Erythroblast (primary cell): ENCODE measurements around the gene WASF2.
A peak's percentile ranks its signal among the peaks of the same experiment; 100 is the strongest.
"Not testable (repeated sequence)": the region's sequence is repeated elsewhere in the genome, so short reads cannot be mapped to it uniquely, and the experiment has no call there.

Source experiments
- DNase-seq, 2 experiments: peaks; one replicate each; lab custom pipeline; 2025; lab: John Stamatoyannopoulos, UW
- GATA1 ChIP-seq: IDR thresholded peaks from 2 replicates; pipeline ENCODE4 v1.6.1; 2011; ENCODE audit warnings: low read depth, mild to moderate bottlenecking, control low read depth, low read length, moderate library complexity
- POLR2A ChIP-seq: IDR thresholded peaks from 2 replicates; pipeline ENCODE4 v1.6.1; 2011; ENCODE audit warnings: mild to moderate bottlenecking, low read length

WASF2 gene

DNA sequence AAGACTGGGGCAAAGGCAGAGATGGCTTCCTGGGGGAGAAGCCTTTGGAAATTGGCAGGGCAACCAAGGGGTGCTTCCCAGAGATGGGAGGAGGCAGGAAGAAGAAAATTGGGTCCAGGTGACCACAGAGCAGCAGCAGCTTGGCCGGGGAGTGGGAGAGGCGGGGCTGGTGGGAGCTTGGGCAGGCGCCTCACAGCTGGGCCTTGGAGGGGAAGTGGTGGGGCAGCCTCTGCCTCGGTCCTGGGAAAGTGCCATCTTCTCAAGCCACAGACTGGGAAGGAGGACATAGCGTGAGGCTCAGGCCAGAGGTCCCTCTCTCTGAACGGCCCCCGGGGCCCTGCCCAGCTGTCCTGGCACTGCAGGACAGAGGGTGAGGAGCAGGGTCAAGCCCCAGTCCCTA, 24.0 kb upstream of the WASF2 start:
- DNase-seq = no peak
- no peak for TF ChIP-seq GATA1
- TF ChIP-seq POLR2A = no peak

DNA sequence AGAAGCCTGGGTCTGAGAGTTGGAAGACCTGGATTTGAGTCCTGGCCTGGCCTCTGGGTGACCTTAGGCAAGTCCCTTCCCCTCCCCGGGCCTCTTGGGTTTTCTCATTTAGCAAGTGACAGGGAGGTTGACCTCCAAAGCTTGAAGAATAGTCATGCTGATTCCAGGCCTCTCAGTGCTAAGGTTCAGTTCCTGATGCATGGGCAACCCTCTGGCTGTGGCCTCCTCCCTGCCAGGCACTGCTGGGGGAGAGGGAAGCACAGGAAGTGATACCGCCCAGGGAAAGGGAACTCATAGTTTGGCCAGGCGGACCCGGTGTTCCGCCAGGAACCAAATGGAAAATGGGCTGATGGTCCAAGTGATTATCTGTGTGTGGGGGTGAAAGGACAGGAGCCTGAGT, 23.6 kb upstream of the WASF2 start:
- no peak for TF ChIP-seq POLR2A
- TF ChIP-seq GATA1 = no peak
- DNase-seq = no peak

DNA sequence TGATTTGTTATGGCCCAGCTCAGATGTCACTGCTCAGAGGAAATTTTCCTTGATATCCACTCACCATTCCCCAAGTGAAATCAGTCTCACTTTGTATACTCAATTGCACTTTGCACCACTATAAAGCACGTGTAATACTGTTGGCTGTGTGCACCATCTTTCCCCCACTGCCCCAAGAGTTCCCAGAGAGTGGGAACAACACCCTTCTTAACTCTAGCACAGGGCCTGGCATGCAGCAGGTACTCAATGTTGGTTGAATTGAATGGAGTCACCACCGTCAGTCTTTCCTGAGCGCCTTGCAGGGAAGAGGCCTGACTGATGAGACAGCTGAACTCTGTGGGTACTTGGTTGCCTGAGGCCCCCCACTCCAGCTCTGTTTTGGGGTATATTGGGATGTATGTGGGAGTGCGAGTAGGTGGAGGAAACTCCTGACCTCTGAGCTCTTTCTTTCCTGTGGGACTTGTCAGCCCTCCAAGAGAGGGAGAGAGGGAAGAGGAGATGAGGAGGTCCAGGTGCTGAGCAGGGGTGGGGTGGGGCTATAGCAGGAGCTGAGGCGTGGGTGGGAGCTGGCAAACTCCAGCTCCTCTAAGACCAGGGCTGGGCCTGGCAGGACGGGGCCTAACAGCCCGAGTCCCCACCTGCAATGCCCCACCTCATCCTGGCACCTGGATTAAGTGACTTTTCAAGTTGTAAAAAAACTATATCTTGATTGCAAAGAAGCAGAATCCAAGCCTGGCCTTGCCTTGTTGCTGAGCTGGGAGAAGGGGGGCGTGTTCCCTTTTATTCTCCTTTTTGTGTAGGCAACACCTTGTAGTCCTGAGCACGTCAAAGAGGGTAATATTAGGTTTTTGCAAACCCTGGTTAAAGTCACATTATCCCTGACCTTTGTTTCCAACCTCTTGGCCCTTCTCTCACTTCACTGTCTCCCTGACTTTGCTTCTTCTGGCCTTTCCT, 19.4 kb upstream of the WASF2 start:
- no peak for TF ChIP-seq POLR2A
- no peak for TF ChIP-seq GATA1
- DNase-seq = no peak

DNA sequence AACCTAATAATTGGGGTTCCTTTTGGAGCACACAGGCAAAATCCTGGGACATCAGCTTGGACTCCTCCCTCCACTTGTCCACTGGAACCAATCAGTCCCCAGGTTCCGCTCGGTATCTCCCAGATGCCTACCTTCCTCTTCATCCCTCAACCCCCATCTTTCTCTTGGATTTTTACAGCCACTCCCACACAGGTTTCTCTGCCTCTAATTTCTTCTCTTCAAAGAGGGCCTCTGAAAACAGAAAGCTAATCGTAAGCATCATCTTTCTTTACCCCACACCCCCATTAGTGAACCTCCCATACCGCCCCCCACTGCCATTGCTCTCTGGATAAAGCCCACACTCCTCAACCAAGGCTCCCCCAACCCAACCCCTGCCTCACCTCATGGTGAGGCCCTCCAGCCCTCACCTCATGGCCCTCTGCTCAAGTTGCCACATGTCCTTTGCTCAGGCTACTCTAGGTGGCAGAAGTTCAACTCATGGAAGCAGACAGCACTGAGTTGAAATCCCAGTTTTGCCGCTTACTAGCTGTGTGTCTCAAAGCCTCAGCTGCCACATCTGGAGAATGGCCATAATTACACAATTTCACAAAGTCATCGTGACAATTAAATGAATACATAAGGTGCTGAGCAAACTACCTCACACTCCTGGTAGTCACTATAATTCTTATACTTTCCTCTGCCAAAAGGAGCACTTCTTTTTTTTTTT, 18.1 kb upstream of the WASF2 start:
- TF ChIP-seq POLR2A (no peak), GATA1 (no peak)
- DNase-seq = peak in 1 of 2 experiments; percentile 21

DNA sequence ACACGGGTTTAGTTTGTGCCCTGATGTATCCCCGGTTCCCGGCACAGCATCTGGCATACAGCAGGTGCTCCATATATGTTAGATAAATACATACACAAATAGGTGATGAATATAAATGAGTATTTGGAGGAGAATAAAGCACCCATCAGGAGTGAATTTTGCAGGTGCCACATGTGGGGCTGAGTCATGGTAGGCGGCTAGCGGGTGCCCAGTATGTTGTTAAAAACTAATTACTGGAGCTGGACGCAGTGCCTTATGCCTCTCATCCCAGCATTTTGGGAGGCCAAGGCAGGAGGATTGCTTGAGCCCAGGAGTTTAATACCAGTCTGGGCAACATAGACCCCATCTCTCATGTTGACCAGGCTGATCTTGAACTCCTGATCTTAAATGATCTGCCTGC, 16.7 kb upstream of the WASF2 start:
- TF ChIP-seq GATA1 (no peak), POLR2A (no peak)
- no peak for DNase-seq

DNA sequence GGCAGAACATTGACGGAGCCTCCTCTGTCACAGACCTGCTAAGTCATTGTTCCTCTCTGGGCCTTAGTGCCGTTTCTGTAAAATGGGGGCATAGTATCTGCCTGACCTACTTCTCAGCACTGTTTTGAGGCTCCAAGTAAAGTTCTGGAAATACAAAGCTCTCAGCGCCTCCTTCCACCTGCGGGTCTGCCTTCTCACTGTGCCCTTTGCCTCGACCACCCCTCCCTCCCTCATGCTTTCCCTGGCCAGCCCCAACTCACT, 15.4 kb upstream of the WASF2 start:
- no peak for DNase-seq
- no peak for TF ChIP-seq POLR2A
- no peak for TF ChIP-seq GATA1

DNA sequence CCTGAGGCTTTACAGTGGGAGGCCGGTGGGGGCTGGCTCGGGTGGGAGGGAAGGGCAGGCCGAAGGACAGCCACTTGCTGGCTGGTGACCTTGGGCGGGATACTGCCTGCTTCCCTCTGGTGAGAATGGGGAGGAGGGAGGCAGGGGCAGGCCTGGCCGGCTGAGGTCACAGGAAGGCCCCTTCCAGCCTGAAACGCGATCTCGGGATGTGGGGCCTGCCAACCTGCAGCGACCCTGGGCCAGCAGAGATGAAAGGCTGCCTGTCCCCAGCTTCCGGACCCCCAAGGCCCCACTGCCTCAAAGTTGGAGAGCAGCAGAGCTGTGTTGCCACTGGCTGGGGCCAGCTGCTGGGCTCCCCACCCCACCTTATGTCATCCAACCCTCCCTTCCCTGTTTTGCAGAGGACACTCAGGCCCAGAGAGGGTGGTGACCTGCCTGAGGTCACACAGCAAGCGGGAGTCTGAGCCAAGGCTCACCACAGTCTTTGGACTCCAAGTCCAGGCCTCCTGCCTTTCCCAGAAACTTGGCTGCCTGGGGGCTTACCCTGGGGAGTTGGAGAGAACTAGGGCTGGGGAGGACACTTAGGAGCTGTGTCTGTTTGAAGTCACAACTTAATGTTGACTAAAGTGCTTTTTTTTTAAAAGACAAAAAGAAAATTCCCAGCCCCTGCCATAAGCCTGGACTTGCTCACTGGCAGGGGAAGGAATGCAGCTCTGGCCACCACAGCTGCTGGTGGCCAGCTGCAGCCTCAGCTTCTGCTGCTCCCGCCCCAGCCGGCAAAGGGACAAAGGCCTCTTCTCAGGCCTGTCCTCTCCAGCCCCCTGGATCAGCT, 14.8 kb upstream of the WASF2 start:
- DNase-seq = no peak
- no peak for TF ChIP-seq GATA1
- TF ChIP-seq POLR2A = no peak

DNA sequence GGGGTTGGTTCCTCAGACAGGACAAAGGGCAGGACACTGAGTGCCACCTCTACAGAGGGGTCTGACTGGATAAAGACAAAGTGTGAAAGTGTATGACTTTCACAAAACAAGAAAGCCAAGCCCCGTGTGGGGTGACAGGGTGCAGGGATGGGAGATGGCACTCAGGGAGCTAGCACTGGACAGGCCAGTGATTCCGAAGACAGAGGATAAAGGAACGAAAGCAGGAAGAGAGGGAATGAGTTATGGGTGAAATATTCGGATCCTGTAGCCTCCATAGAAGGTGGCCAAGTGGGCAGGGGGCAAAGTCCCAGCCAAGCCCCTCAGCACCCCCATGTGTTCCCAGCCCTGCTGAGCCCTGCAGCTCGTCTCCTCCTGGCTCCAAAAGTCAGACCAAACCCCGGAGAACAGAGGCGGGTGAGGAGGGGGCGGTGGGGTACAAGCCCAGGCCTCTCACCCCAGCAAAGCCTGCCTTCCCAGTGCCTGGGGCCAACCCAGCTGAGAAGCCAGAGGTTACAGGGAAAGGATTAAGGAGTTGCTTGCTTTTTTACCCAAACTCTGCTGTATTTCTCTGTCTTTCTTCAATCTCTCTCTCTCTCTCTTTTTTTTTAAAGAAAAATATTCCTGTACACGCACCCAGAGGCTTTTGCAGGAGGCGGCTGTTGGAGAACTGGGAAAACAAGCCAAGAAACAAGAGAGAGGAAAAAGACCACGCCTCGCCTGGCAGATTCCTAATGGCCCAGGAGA, 14.0 kb upstream of the WASF2 start:
- DNase-seq = no peak
- no peak for TF ChIP-seq POLR2A
- no peak for TF ChIP-seq GATA1

DNA sequence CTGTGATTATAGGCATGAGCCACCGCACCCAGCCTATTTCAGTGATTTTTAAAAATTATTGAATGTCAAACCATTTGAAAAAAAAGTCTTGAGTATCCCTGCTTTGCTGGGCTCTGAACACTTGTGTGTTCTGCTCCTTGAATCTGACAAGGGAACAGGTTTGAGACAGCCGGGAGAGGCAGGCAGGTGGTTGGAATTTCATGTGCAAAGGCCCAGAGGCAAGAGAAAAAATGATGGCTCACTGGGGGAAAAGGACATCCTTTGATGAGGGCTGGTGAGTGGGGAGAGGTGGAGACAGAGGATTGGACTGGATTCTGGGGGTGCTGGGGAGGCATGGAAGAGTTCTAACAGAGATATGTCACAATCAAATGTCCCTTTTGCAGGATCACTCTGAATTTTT, 13.1 kb upstream of the WASF2 start:
- no peak for DNase-seq
- no peak for TF ChIP-seq POLR2A
- no peak for TF ChIP-seq GATA1

DNA sequence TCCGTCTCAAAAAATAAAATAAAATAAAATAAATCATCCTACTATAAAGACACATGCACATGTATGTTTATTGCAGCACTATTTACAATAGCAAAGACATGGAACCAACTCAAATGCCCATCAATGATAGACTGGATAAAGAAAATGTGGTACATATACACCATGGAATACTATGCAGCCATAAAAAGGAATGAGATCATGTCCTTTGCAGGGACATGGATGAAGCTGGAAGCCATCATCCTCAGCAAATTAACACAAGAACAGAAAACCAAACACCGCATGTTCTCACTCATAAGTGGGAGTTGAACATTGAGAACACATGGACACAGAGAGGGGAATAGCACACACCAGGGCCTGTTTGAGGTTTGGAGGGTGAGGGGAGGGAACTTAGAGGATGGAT, 11.2 kb upstream of the WASF2 start:
- not testable (repeated sequence) for DNase-seq

DNA sequence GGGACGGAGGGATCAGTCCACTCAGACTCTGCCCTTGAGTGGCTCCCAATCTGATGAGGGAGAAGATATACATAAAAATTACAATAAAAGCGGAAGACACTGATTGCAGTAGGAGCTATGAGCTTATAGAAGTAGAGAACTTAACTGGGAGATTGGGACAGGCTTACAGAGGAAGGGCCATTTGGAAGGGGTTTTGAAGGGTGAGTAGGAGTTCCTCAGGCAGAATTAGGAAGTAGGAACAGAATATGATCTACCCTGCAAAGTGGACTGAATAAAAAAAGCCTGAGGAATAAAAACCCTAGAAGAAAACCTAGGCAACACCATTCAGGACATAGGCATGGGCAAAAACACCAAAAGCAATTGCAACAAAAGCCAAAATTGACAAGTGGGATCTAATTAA, 9.2 kb upstream of the WASF2 start:
- DNase-seq = no peak
- no peak for TF ChIP-seq GATA1
- no peak for TF ChIP-seq POLR2A

DNA sequence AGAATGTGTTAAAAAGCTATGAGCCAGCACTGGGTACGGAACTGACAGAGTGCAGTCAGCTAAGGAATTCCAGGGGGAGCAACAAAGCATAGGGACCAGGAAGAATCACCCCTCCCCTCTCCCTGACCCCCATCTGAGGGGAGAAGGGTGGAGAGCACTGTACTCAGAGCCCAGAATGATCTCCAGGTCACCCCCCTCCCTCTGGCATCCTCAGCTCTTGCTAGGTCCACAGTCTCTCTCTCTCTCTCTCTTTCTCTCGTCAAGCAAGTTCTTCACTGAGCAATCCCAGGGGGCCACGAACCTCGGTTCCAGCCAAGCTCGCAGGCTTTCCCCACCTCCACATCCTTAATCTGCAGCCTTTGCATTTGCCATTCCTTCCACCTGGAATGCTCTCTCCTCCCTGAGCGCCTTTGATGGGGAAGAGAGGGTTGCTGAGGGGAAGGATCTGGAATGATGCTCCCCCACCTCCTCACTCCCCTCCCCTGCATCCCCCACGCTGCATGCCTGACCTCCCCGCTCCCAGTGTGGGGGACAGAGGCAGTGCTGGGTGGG, 6.7 kb upstream of the WASF2 start:
- no peak for TF ChIP-seq GATA1
- TF ChIP-seq POLR2A = no peak
- DNase-seq = no peak

DNA sequence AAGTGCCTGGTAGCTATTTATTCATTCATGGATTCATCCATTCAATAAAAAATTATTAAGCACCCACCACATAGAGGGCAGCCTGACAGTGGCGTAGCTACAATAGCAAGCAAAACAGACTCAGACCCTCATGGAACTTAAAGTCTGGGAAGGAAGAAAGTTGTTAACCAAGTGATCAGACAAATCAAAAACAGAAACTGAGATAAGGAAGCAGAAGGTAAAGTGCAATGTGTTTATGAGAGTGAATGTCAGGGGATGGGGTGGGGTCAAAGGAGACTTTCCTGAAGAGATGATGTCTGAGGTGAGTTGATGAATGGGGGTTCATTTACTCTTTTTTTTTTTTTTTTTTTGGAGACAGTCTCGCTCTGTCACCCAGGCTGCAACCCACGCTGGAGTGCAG, 2.8 kb upstream of the WASF2 start:
- no peak for DNase-seq

More for the DNA sequence above, 2.8 kb upstream of the WASF2 start:
- TF ChIP-seq GATA1 = no peak
- no peak for TF ChIP-seq POLR2A
